ENCODE results near the gene RIN1. TPM values are rescaled to one million over a fixed set of nuclear protein-coding genes. Genes with fewer than 3 reads are reported as not detected.

The RIN1 gene
- total RNA-seq, 1 experiment from 2014 or later = 1.2 TPM

Other genes starting within 250 kb of the RIN1 start
- gene KLC2, start 78.7 kb downstream of the RIN1 start, total RNA-seq (2014; rRNA removed; shearing (Covaris generic)) = 6.8 and 9.0 TPM in 2 replicates
- 82.0 and 83.2 TPM in 2 replicates for gene RAB1B, start 67.8 kb downstream of the RIN1 start, total RNA-seq (2014; rRNA removed; shearing (Covaris generic))
- gene CNIH2, start 58.3 kb downstream of the RIN1 start, total RNA-seq (2014; rRNA removed; shearing (Covaris generic)) = 4.5 and 5.8 TPM in 2 replicates
- gene YIF1A, start 47.3 kb downstream of the RIN1 start, total RNA-seq (2014; rRNA removed; shearing (Covaris generic)) = 43.6 and 44.9 TPM in 2 replicates
- gene TMEM151A, start 44.5 kb downstream of the RIN1 start, total RNA-seq (2014; rRNA removed; shearing (Covaris generic)) = not detected in 2 replicates
- gene CD248, start 19.4 kb downstream of the RIN1 start, total RNA-seq (2014; rRNA removed; shearing (Covaris generic)) = 0.30 and 0.45 TPM in 2 replicates
- 40.5 and 42.9 TPM in 2 replicates for gene BRMS1, start 8.7 kb upstream of the RIN1 start, total RNA-seq (2014; rRNA removed; shearing (Covaris generic))
- 7.7 and 8.0 TPM in 2 replicates for gene B4GAT1, start 11.2 kb upstream of the RIN1 start, total RNA-seq (2014; rRNA removed; shearing (Covaris generic))
- 2.6 TPM in 2 replicates for gene SLC29A2, start 35.3 kb upstream of the RIN1 start, total RNA-seq (2014; rRNA removed; shearing (Covaris generic))
- not detected in 2 replicates for gene NPAS4, start 84.6 kb upstream of the RIN1 start, total RNA-seq (2014; rRNA removed; shearing (Covaris generic))
- gene MRPL11, start 102.4 kb upstream of the RIN1 start, total RNA-seq (2014; rRNA removed; shearing (Covaris generic)) = 86.7 and 102 TPM in 2 replicates
- 5.1 and 6.9 TPM in 2 replicates for gene PELI3, start 130.5 kb upstream of the RIN1 start, total RNA-seq (2014; rRNA removed; shearing (Covaris generic))
- 30.1 and 33.4 TPM in 2 replicates for gene DPP3, start 144.0 kb upstream of the RIN1 start, total RNA-seq (2014; rRNA removed; shearing (Covaris generic))
- gene BBS1, start 174.2 kb upstream of the RIN1 start, total RNA-seq (2014; rRNA removed; shearing (Covaris generic)) = 11.0 and 13.6 TPM in 2 replicates
- gene ZDHHC24, start 209.6 kb upstream of the RIN1 start, total RNA-seq (2014; rRNA removed; shearing (Covaris generic)) = 2.6 and 3.1 TPM in 2 replicates
- not detected in 2 replicates for gene ACTN3, start 210.5 kb upstream of the RIN1 start, total RNA-seq (2014; rRNA removed; shearing (Covaris generic))
- gene CTSF, start 232.2 kb upstream of the RIN1 start, total RNA-seq (2014; rRNA removed; shearing (Covaris generic)) = 4.5 and 5.2 TPM in 2 replicates